HepG2 (cell line): ENCODE results near the gene ANGPTL5. TPM values are rescaled to one million over a fixed set of nuclear protein-coding genes. Genes with fewer than 3 reads are reported as not detected.

ENCODE experiments used
- ATF3 ChIP-seq: sonication (generic); formaldehyde crosslinking; IDR thresholded peaks from 2 replicates; pipeline ENCODE4 v1.4.0; 2020; ENCODE audit warnings: missing genetic modification reagents
- BCL3 ChIP-seq: sonication (generic); formaldehyde crosslinking; IDR thresholded peaks from 2 replicates; pipeline ENCODE4 v1.5.1; 2020; ENCODE audit warnings: mild to moderate bottlenecking, missing genetic modification reagents, moderate library complexity
- CBFB ChIP-seq: sonication (generic); formaldehyde crosslinking; IDR thresholded peaks from 2 replicates; pipeline ENCODE4 v1.4.0; 2020; ENCODE audit warnings: missing genetic modification reagents
- CCDC6 ChIP-seq: sonication (generic); formaldehyde crosslinking; IDR thresholded peaks from 2 replicates; pipeline ENCODE4 v1.8.1; 2022; ENCODE audit warnings: mild to moderate bottlenecking, missing genetic modification reagents, moderate library complexity
- GLMP ChIP-seq: sonication (generic); formaldehyde crosslinking; IDR thresholded peaks from 2 replicates; pipeline ENCODE4 v1.9.0; 2021; ENCODE audit warnings: missing genetic modification reagents, mild to moderate bottlenecking, borderline replicate concordance
- NR2F1 ChIP-seq, 2 experiments: fragments of 450-650 bp in 1 of 2; formaldehyde crosslinking in 1 of 2; IDR thresholded peaks; 2 replicates each; pipeline versions ENCODE4 v1.5.0 to v1.6.1; 2016 to 2020; ENCODE audit warnings: mild to moderate bottlenecking in 1 of 2, missing compliant biosample characterization in 1 of 2, missing genetic modification reagents in 1 of 2, moderate library complexity in 1 of 2
- SMAD3 ChIP-seq: sonication (generic); formaldehyde crosslinking; IDR thresholded peaks from 2 replicates; pipeline ENCODE4 v1.4.0; 2020; ENCODE audit warnings: missing genetic modification reagents
- SP1 ChIP-seq, 2 experiments: fragments of 450-650 bp in 1 of 2; sonication (generic) in 1 of 2; formaldehyde crosslinking in 1 of 2; IDR thresholded peaks; 2 replicates each; pipeline versions ENCODE4 v1.4.0 to v1.6.1; 2016 to 2020; ENCODE audit warnings: missing genetic modification reagents in 1 of 2
- YEATS4 ChIP-seq: sonication (generic); formaldehyde crosslinking; IDR thresholded peaks from 2 replicates; pipeline ENCODE4 v1.4.0; 2020; ENCODE audit warnings: missing genetic modification reagents, borderline replicate concordance
- ZNF136 ChIP-seq: sonication (generic); formaldehyde crosslinking; IDR thresholded peaks from 2 replicates; pipeline ENCODE4 v1.8.1; 2022; ENCODE audit warnings: low read depth, mild to moderate bottlenecking, moderate library complexity, missing genetic modification reagents
- ZNF329 ChIP-seq: sonication (generic); formaldehyde crosslinking; IDR thresholded peaks from 2 replicates; pipeline ENCODE4 v1.9.0; 2021; ENCODE audit warnings: low read depth, mild to moderate bottlenecking, missing genetic modification reagents
- ZNF660 ChIP-seq: sonication (generic); formaldehyde crosslinking; IDR thresholded peaks from 2 replicates; pipeline ENCODE4 v1.5.1; 2020; ENCODE audit warnings: mild to moderate bottlenecking, low read depth, missing genetic modification reagents, borderline replicate concordance
- polyA plus RNA-seq, 8 experiments: library from polyadenylated mRNA; depleted of rRNA in 3 of 8; stranded (reverse) in 7 of 8; unstranded in 1 of 8; fragments of >200 nt; fragmentation: Illumina TruSeq in 4 of 8; extraction: Trizol in 4 of 8; gene quantifications; 2 replicates each; pipeline versions ENCODE4 v1.2.1 to v1.2.3, GENCODE V29; 2011 to 2016; ENCODE audit warnings: low read depth in 4 of 8, missing spikeins in 1 of 8, mixed read lengths in 1 of 8; ENCODE audit not compliant: insufficient read depth in 1 of 8
- total RNA-seq, 5 experiments: library from RNA; depleted of rRNA; stranded (reverse); fragments of >200 nt; fragmentation: Illumina TruSeq; extraction: Trizol; gene quantifications; 2 replicates each; pipeline ENCODE4 v1.2.3, GENCODE V29; 2016; ENCODE audit warnings: low read depth in 1 of 5
- TF ChIP-seq, protein P1 (sequence below): sonication (generic); formaldehyde crosslinking; IDR thresholded peaks from 2 replicates; pipeline ENCODE4 v1.4.0; 2020; ENCODE audit warnings: missing genetic modification reagents
- TF ChIP-seq, protein P2 (sequence below): sonication (generic); formaldehyde crosslinking; IDR thresholded peaks from 2 replicates; pipeline ENCODE4 v1.4.0; 2020; ENCODE audit warnings: low read depth, missing genetic modification reagents

The ANGPTL5 gene
- total and polyA plus RNA-seq, 2 of the 13 experiments (the other 11 are each of a cell fraction or from before 2014, with no cell fraction given): not detected

- TF ChIP-seq ZNF136 (CRISPR knock-in tag) (0 out of 2 replicates have a peak, but pooled peaks have one; percentile 64), GLMP (no peak), SP1 (IDR thresholded peaks at IDR 0.05) (no peak), SP1 (CRISPR knock-in tag; IDR thresholded peaks at IDR 0.05) (peak; percentile 71), ATF3 (CRISPR knock-in tag) (no peak), CBFB (CRISPR knock-in tag) (peak; percentile 66; the same call in 1 of the 2 replicates), NR2F1 (CRISPR knock-in tag; IDR thresholded peaks at IDR 0.05) (no peak), CCDC6 (peak; percentile 76; the same call in 1 of the 2 replicates), SMAD3 (0 out of 2 replicates have a peak, but pooled peaks have one; percentile 25), ZNF660 (no peak), BCL3 (peak; percentile 85; the same call in 1 of the 2 replicates), ZNF329 (CRISPR knock-in tag) (0 out of 2 replicates have a peak, but pooled peaks have one; percentile 23), YEATS4 (CRISPR knock-in tag) (peak; percentile 82)
- TF ChIP-seq, protein P1, sequence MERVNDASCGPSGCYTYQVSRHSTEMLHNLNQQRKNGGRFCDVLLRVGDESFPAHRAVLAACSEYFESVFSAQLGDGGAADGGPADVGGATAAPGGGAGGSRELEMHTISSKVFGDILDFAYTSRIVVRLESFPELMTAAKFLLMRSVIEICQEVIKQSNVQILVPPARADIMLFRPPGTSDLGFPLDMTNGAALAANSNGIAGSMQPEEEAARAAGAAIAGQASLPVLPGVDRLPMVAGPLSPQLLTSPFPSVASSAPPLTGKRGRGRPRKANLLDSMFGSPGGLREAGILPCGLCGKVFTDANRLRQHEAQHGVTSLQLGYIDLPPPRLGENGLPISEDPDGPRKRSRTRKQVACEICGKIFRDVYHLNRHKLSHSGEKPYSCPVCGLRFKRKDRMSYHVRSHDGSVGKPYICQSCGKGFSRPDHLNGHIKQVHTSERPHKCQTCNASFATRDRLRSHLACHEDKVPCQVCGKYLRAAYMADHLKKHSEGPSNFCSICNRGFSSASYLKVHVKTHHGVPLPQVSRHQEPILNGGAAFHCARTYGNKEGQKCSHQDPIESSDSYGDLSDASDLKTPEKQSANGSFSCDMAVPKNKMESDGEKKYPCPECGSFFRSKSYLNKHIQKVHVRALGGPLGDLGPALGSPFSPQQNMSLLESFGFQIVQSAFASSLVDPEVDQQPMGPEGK (CRISPR knock-in tag): peak; percentile 70
- TF ChIP-seq, protein P2, sequence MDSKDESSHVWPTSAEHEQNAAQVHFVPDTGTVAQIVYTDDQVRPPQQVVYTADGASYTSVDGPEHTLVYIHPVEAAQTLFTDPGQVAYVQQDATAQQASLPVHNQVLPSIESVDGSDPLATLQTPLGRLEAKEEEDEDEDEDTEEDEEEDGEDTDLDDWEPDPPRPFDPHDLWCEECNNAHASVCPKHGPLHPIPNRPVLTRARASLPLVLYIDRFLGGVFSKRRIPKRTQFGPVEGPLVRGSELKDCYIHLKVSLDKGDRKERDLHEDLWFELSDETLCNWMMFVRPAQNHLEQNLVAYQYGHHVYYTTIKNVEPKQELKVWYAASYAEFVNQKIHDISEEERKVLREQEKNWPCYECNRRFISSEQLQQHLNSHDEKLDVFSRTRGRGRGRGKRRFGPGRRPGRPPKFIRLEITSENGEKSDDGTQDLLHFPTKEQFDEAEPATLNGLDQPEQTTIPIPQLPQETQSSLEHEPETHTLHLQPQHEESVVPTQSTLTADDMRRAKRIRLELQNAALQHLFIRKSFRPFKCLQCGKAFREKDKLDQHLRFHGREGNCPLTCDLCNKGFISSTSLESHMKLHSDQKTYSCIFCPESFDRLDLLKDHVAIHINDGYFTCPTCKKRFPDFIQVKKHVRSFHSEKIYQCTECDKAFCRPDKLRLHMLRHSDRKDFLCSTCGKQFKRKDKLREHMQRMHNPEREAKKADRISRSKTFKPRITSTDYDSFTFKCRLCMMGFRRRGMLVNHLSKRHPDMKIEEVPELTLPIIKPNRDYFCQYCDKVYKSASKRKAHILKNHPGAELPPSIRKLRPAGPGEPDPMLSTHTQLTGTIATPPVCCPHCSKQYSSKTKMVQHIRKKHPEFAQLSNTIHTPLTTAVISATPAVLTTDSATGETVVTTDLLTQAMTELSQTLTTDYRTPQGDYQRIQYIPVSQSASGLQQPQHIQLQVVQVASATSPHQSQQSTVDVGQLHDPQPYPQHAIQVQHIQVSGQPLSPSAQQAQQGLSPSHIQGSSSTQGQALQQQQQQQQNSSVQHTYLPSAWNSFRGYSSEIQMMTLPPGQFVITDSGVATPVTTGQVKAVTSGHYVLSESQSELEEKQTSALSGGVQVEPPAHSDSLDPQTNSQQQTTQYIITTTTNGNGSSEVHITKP (CRISPR knock-in tag): 0 out of 2 replicates have a peak, but pooled peaks have one; percentile 30
Observed at GRCh38 chr11:101914738-101915426, 1.4 kb downstream of the ANGPTL5 start, which contains the start of gene CEP126 (continued).
